Left lung (tissue), 10 donors: ENCODE data around the gene OBSCN. TPM values are rescaled to one million over a fixed set of nuclear protein-coding genes. Genes with fewer than 3 reads are reported as not detected.

Experiments used
- ATAC-seq: fragments of 200-7000 bp; cut with Tn5 transposase; one replicate; pipeline ENCODE4 v1.9.1; 2020; ENCODE audit warnings: moderate library complexity
- DNase-seq, 4 donors: peaks; one replicate each; pipeline ENCODE4 v3.0.0-alpha.2; 2013 to 2020
- H3K27ac ChIP-seq, 2 donors: fragments of 200-600 bp; sonication (generic) in 1 of 2; one replicate each; pipeline versions ENCODE4 v1.5.0 to v1.8.0; 2020 to 2021
- H3K27me3 ChIP-seq, 2 donors: fragments of 200-600 bp; sonication (generic) in 1 of 2; one replicate each; pipeline versions ENCODE4 v1.5.0 to v1.8.0; 2020 to 2021
- H3K36me3 ChIP-seq, 2 donors: fragments of 200-600 bp; sonication (generic) in 1 of 2; one replicate each; pipeline versions ENCODE4 v1.5.0 to v1.8.0; 2020 to 2021
- H3K4me1 ChIP-seq, 2 donors: fragments of 200-600 bp; one replicate each; pipeline ENCODE4 v1.8.0; 2021
- H3K4me3 ChIP-seq, 2 donors: fragments of 200-600 bp; sonication (generic) in 1 of 2; one replicate each; pipeline versions ENCODE4 v1.5.0 to v1.8.0; 2020 to 2021; ENCODE audit warnings: mild to moderate bottlenecking in 1 of 2
- H3K9me3 ChIP-seq, 2 donors: fragments of 200-600 bp; sonication (generic) in 1 of 2; one replicate each; pipeline versions ENCODE4 v1.5.0 to v1.8.0; 2020 to 2021
- intact Hi-C, 2 donors: fragments of 100-400 bp; cut with DNase I; formaldehyde crosslinking; loops; one replicate each; pipeline versions ENCODE4 v1.11.2 to v1.14.2; 2022
- polyA plus RNA-seq, 6 donors: library from polyadenylated mRNA; unstranded; fragments of 120-200 nt; gene quantifications; one replicate each; pipeline ENCODE4 v1.2.1, GENCODE V29; 2013; ENCODE audit not compliant: insufficient read length in 6 of 6
- total RNA-seq, 2 donors: library from RNA; stranded (reverse); fragmentation: NEBNext Ultra II Directional; extraction: Animal tissue kit (Norgen Biotek cat#: 25700); gene quantifications; one replicate each; pipeline ENCODE4 v1.2.1, GENCODE V29; 2021
- TF ChIP-seq, protein P1 (sequence below), 2 donors: fragments of 200-600 bp; sonication (generic) in 1 of 2; IDR thresholded peaks; one replicate each; pipeline versions ENCODE4 v1.5.0 to v1.8.0; 2021; ENCODE audit warnings: antibody characterized with exemption in 2 of 2
- donor health status: DM: no; HTN: yes; CAD: no.
- donor health status: DM: no; HTN: no; CAD: no.

The OBSCN gene
- total and polyA plus RNA-seq, 8 donors: 20.3 to 69.5 (median 47.5) TPM

DNA sequence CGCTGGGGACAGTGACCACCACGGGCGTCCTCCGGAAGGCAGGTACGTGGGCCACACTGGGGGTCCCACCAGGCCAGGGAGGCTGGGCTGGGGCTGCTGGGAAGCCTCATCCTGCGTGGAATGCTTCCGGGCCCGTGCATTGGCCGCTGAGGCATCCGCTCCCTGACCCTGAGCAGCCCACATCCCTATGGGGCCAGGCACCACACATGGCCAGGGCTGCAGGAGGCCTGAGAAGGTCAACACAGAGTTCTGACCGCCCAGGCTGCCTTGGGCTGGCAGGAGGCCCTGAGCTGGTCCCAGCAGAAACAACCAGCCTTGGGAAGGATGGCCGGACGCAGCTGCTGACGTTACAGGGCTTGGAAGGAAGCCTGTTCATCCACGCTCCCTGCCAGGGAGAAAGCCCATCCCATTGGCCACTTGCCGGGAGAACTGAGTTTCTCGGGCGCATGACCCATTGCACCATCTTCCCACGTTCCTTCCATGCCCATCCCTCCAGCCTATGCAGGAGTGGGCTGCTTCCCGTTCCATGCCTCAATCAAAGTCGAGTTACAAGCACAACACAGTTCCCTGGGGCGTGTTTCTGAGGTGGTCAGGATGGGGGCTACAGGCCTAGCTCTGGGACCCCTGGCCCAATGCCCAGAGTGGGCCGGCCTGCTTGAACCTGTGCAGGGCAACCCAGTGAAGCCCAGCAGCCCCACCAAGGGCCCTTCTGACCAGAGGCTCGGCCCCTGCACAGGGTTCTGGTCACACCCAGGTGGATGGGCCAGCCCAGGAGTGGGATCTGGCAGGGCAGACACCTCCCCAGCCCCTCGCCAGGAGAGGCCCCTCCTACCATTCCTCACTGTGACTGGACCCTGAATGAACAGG lies 167.1 kb downstream of the OBSCN start:
- intact Hi-C loops: no loop called here
- DNase-seq: peak; percentile 61 to 91 (median 74)
- H3K9me3 ChIP-seq: no peaks in the 10 kb centered on the region
- peaks cover 0 to 11% of the 10 kb centered on the region in 2 donors for H3K4me1 ChIP-seq
- no peak overlapping the region for H3K4me3 ChIP-seq
- H3K36me3 ChIP-seq: no peaks in the 10 kb centered on the region
- peaks cover 0 to 30% of the 10 kb centered on the region in 2 donors for H3K27me3 ChIP-seq
- no peak overlapping the region for H3K27ac ChIP-seq
- ATAC-seq: peak; percentile 2
- TF ChIP-seq, protein P1, sequence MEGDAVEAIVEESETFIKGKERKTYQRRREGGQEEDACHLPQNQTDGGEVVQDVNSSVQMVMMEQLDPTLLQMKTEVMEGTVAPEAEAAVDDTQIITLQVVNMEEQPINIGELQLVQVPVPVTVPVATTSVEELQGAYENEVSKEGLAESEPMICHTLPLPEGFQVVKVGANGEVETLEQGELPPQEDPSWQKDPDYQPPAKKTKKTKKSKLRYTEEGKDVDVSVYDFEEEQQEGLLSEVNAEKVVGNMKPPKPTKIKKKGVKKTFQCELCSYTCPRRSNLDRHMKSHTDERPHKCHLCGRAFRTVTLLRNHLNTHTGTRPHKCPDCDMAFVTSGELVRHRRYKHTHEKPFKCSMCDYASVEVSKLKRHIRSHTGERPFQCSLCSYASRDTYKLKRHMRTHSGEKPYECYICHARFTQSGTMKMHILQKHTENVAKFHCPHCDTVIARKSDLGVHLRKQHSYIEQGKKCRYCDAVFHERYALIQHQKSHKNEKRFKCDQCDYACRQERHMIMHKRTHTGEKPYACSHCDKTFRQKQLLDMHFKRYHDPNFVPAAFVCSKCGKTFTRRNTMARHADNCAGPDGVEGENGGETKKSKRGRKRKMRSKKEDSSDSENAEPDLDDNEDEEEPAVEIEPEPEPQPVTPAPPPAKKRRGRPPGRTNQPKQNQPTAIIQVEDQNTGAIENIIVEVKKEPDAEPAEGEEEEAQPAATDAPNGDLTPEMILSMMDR (IDR thresholded peaks at IDR 0.05): no peak

DNA sequence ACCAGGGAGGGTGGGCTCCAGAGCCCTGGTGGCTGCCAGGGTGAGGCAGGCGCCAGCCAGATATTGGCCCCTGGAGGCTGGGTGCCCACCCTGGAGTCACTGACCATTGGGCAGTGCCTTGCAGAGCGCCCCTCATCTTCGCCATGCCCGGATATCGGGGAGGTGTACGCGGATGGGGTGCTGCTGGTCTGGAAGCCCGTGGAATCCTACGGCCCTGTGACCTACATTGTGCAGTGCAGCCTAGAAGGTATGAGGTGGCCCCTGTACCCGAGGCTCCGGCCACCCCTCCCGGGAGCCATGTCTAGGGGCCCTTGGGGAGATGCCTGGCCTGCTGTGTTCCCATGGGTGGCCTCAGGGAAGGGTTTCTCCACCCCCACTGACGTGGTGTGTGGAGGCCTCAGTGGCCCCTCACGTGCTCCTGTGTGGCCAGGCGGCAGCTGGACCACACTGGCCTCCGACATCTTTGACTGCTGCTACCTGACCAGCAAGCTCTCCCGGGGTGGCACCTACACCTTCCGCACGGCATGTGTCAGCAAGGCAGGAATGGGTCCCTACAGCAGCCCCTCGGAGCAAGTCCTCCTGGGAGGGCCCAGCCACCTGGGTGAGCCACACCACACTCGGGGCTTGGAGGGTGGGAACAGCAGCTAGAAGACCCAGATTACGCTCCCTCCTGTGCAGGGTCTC lies 167.9 kb downstream of the OBSCN start:
- intact Hi-C loops: no loop called here
- ATAC-seq (no peak), DNase-seq (peak in 1 of 4 donors; percentile 62)
- TF ChIP-seq, protein P1 (IDR thresholded peaks at IDR 0.05): no peak
- Histone ChIP-seq H3K36me3 (no peaks in the 10 kb centered on the region), H3K9me3 (no peaks in the 10 kb centered on the region), H3K27ac (no peak overlapping the region), H3K27me3 (peaks cover 0 to 34% of the 10 kb centered on the region in 2 donors), H3K4me3 (no peak overlapping the region), H3K4me1 (peaks cover 0 to 11% of the 10 kb centered on the region in 2 donors)

DNA sequence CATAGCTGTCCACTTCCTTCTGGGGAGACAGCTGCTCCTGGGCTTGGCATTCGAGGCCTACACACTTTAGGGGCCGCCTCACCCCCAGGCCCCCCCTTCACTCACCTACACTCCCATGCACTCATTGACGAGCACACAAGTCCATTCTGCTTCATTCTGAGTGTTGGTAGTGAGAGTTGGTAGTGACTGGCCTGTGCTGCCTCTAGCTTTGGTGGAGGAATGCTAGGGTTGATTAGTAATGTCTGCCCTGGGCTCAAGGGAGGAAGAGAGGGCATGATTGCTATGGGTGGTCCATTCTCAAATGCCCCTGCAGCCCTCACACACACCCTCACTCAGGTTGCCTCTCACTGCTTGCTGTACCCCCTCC lies 168.4 kb downstream of the OBSCN start:
- Histone ChIP-seq H3K27me3 (peaks cover 0 to 33% of the 10 kb centered on the region in 2 donors), H3K4me3 (no peak overlapping the region), H3K4me1 (peaks cover 0 to 11% of the 10 kb centered on the region in 2 donors), H3K27ac (no peak overlapping the region), H3K9me3 (no peaks in the 10 kb centered on the region), H3K36me3 (no peaks in the 10 kb centered on the region)
- intact Hi-C loops: no loop called here
- DNase-seq: no peak
- no peak for ATAC-seq
- TF ChIP-seq, protein P1 (IDR thresholded peaks at IDR 0.05): no peak

DNA sequence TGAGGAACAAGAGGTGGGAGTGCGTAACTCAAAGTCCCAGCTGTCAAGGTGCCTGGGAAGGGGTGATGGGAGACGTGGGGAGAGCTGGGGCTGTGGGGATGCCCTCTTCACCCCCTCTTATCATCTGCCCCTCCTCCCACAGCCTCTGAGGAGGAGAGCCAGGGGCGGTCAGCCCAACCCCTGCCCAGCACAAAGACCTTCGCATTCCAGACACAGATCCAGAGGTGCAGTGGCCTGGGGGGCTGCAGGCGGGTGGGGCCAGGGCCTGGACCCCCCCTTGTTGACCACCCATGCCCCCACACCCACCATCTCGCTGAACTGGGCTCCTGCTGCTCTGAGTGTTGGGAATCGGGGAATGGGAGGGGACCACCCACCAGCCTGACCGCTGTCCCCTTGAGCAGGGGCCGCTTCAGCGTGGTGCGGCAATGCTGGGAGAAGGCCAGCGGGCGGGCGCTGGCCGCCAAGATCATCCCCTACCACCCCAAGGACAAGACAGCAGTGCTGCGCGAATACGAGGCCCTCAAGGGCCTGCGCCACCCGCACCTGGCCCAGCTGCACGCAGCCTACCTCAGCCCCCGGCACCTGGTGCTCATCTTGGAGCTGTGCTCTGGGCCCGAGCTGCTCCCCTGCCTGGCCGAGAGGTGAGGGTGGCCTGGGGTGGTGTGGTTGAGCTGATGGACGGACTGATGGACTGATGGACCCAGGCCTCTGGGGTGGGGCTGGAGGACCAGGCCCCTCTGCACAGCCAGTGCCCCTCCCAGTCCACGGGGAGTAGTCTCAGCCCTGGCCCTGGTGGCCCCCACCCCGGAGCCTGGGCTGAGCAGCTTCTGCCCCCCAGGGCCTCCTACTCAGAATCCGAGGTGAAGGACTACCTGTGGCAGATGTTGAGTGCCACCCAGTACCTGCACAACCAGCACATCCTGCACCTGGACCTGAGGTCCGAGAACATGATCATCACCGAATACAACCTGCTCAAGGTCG lies 169.1 kb downstream of the OBSCN start:
- no peak overlapping the region for H3K4me3 ChIP-seq
- intact Hi-C loops: no loop called here
- H3K4me1 ChIP-seq: peaks cover 0 to 11% of the 10 kb centered on the region in 2 donors
- ATAC-seq: no peak
- no peaks in the 10 kb centered on the region for H3K36me3 ChIP-seq
- DNase-seq: peak in 1 of 4 donors; percentile 64
- H3K27ac ChIP-seq: no peak overlapping the region
- H3K27me3 ChIP-seq: peaks cover 0 to 28% of the 10 kb centered on the region in 2 donors
- TF ChIP-seq, protein P1 (IDR thresholded peaks at IDR 0.05): no peak
- no peaks in the 10 kb centered on the region for H3K9me3 ChIP-seq
